H9 (cell line): ENCODE data around the gene ANGPTL3. TPM values are rescaled to one million over a fixed set of nuclear protein-coding genes. Genes with fewer than 3 reads are reported as not detected.

Source experiments
- DNase-seq: peaks from one replicate; pipeline ENCODE4 v3.0.0-alpha.2; 2017
- H2AFZ ChIP-seq: one replicate; pipeline ENCODE4 v1.6.1; 2013; ENCODE audit warnings: mild to moderate bottlenecking, low read length, control low read depth, moderate library complexity
- H2AK5ac ChIP-seq: 2 replicates; pipeline ENCODE4 v1.6.1; 2013; ENCODE audit warnings: low read length, control low read depth, mixed read lengths; ENCODE audit not compliant: insufficient read length
- H2BK120ac ChIP-seq: one replicate; pipeline ENCODE4 v1.6.1; 2013; ENCODE audit warnings: low read depth, mild to moderate bottlenecking, low read length, control low read depth, inconsistent platforms; ENCODE audit not compliant: poor library complexity, severe bottlenecking
- H2BK12ac ChIP-seq: 2 replicates; pipeline ENCODE4 v1.6.1; 2013; ENCODE audit warnings: low read length, control low read depth, mixed read lengths, low read depth; ENCODE audit not compliant: insufficient read length
- H2BK15ac ChIP-seq: 2 replicates; pipeline ENCODE4 v1.6.1; 2013; ENCODE audit warnings: low read depth, low read length, control low read depth
- H2BK20ac ChIP-seq: one replicate; pipeline ENCODE4 v1.6.1; 2013; ENCODE audit warnings: low read depth, mild to moderate bottlenecking, low read length, control low read depth, inconsistent platforms; ENCODE audit not compliant: poor library complexity, severe bottlenecking
- H2BK5ac ChIP-seq: 2 replicates; pipeline ENCODE4 v1.6.1; 2013; ENCODE audit warnings: low read length, control low read depth, mixed read lengths; ENCODE audit not compliant: insufficient read length
- H3K14ac ChIP-seq: 2 replicates; pipeline ENCODE4 v1.6.1; 2013; ENCODE audit warnings: low read length, control low read depth; ENCODE audit not compliant: insufficient read depth
- H3K18ac ChIP-seq: 2 replicates; pipeline ENCODE4 v1.6.1; 2013; ENCODE audit warnings: low read depth, mild to moderate bottlenecking, mixed read lengths, low read length, control low read depth; ENCODE audit not compliant: insufficient read length
- H3K23ac ChIP-seq: 2 replicates; pipeline ENCODE4 v1.6.1; 2013; ENCODE audit warnings: low read length, control low read depth, mixed read lengths, low read depth; ENCODE audit not compliant: insufficient read length
- H3K23me2 ChIP-seq: 2 replicates; pipeline ENCODE4 v1.6.1; 2013; ENCODE audit warnings: low read depth, mild to moderate bottlenecking, mixed read lengths, low read length, control low read depth; ENCODE audit not compliant: insufficient read length, poor library complexity, severe bottlenecking
- H3K27ac ChIP-seq: 2 replicates; pipeline ENCODE4 v1.5.1; 2013; ENCODE audit warnings: low read length, control low read depth, mixed read lengths, low read depth; ENCODE audit not compliant: insufficient read length
- H3K27me3 ChIP-seq: 2 replicates; pipeline ENCODE4 v1.6.1; 2013; ENCODE audit warnings: low read length, control low read depth, inconsistent platforms; ENCODE audit not compliant: insufficient read depth
- H3K4ac ChIP-seq: 2 replicates; pipeline ENCODE4 v1.6.1; 2013; ENCODE audit warnings: low read depth, mild to moderate bottlenecking, control low read depth, inconsistent platforms, low read length, moderate library complexity
- H3K4me1 ChIP-seq: 2 replicates; pipeline ENCODE4 v1.6.1; 2013; ENCODE audit warnings: low read length, control low read depth, inconsistent platforms; ENCODE audit not compliant: insufficient read depth
- H3K4me2 ChIP-seq: 2 replicates; pipeline ENCODE4 v1.6.1; 2013; ENCODE audit warnings: low read length, control low read depth, mixed read lengths; ENCODE audit not compliant: insufficient read length, insufficient read depth
- H3K56ac ChIP-seq: 2 replicates; pipeline ENCODE4 v1.6.1; 2013; ENCODE audit warnings: low read depth, mild to moderate bottlenecking, mixed read lengths, low read length, control low read depth; ENCODE audit not compliant: insufficient read length
- H3K79me1 ChIP-seq: 2 replicates; pipeline ENCODE4 v1.6.1; 2013; ENCODE audit warnings: low read depth, mild to moderate bottlenecking, moderate library complexity, low read length, control low read depth, inconsistent platforms; ENCODE audit not compliant: insufficient read depth, poor library complexity, severe bottlenecking
- H3K79me2 ChIP-seq: 2 replicates; pipeline ENCODE4 v1.6.1; 2013; ENCODE audit warnings: low read length, control low read depth, inconsistent platforms; ENCODE audit not compliant: insufficient read depth
- H3K9ac ChIP-seq: 2 replicates; pipeline ENCODE4 v1.6.1; 2013; ENCODE audit warnings: low read length, control low read depth, mixed read lengths; ENCODE audit not compliant: insufficient read length; ENCODE audit errors: extremely low read depth
- H3K9me3 ChIP-seq: one replicate; pipeline ENCODE4 v1.6.1; 2013; ENCODE audit warnings: low read depth, low read length, inconsistent platforms; ENCODE audit not compliant: control insufficient read depth
- H3T11ph ChIP-seq: one replicate; pipeline ENCODE4 v1.6.1; 2013; ENCODE audit warnings: mild to moderate bottlenecking, low read length, control low read depth, inconsistent platforms
- H4K20me1 ChIP-seq: one replicate; pipeline ENCODE4 v1.6.1; 2013; ENCODE audit not compliant: control insufficient read depth, insufficient read length, insufficient read depth
- H4K5ac ChIP-seq: 2 replicates; pipeline ENCODE4 v1.6.1; 2013; ENCODE audit warnings: low read depth, mild to moderate bottlenecking, mixed read lengths, low read length, control low read depth; ENCODE audit not compliant: insufficient read length
- H4K8ac ChIP-seq: replicated peaks from 2 replicates; pipeline ENCODE4 v1.6.1; 2013; ENCODE audit warnings: low read length, control low read depth, mixed read lengths, low read depth; ENCODE audit not compliant: insufficient read length
- H4K91ac ChIP-seq: 2 replicates; pipeline ENCODE4 v1.6.1; 2013; ENCODE audit warnings: low read depth, mild to moderate bottlenecking, moderate library complexity, mixed read lengths, low read length, control low read depth; ENCODE audit not compliant: insufficient read length
- H3K27ac Mint-ChIP-seq, 3 experiments: 2 replicates in 2 of 3; 3 replicates in 1 of 3; pipeline ENCODE4 v1.8.0; 2020 to 2021; ENCODE audit warnings: mixed read lengths in 3 of 3, mild to moderate bottlenecking in 1 of 3, moderate library complexity in 1 of 3
- H3K27me3 Mint-ChIP-seq: 2 replicates; pipeline ENCODE4 v1.8.0; 2021; ENCODE audit warnings: low read depth, mild to moderate bottlenecking, moderate library complexity, mixed read lengths
- H3K36me3 Mint-ChIP-seq, 3 experiments: 2 replicates in 2 of 3; 3 replicates in 1 of 3; pipeline ENCODE4 v1.8.0; 2020 to 2021; ENCODE audit warnings: low read depth in 3 of 3, mixed read lengths in 3 of 3; ENCODE audit not compliant: insufficient read depth in 1 of 3
- H3K4me1 Mint-ChIP-seq, 2 experiments: 2 replicates each; pipeline ENCODE4 v1.8.0; 2020; ENCODE audit warnings: mixed read lengths in 2 of 2
- H3K4me3 Mint-ChIP-seq, 2 experiments: 2 replicates in 1 of 2; 3 replicates in 1 of 2; pipeline ENCODE4 v1.8.0; 2020 to 2021; ENCODE audit warnings: mild to moderate bottlenecking in 2 of 2, mixed read lengths in 2 of 2, moderate library complexity in 1 of 2
- H3K9me3 Mint-ChIP-seq, 2 experiments: 2 replicates in 1 of 2; 3 replicates in 1 of 2; pipeline ENCODE4 v1.8.0; 2020; ENCODE audit warnings: mild to moderate bottlenecking in 2 of 2, mixed read lengths in 2 of 2, moderate library complexity in 1 of 2
- WGBS: extraction: QIAGEN DNeasy Blood & Tissue Kit; methylation state at CpG from one replicate; pipeline ENCODE4 v1.1.7; 2013; ENCODE audit warnings: missing lambda C conversion rate, low lambda C conversion rate, mixed read lengths; ENCODE audit not compliant: insufficient read length; ENCODE audit errors: extremely low coverage; 5-methylcytosine and 5-hydroxymethylcytosine counted together
- total RNA-seq: library from RNA; stranded (reverse); gene quantifications from 2 replicates; pipeline ENCODE4 v1.2.1, GENCODE V29; 2021
- TF ChIP-seq, protein P1 (sequence below): fragments of 200-600 bp; sonication (generic); conservative IDR thresholded peaks from 3 replicates; pipeline ENCODE4 v1.8.0; 2021; ENCODE audit warnings: antibody characterized with exemption, mild to moderate bottlenecking

Gene ANGPTL3
- total RNA-seq, 1 experiment from 2014 or later, result not detected

- Histone ChIP-seq H3K23me2 (no peaks in the 10 kb centered on the region), H3K56ac (no peak overlapping the region), H3K79me2 (no peaks in the 10 kb centered on the region), H3K23ac (no peak overlapping the region), H4K5ac (no peak overlapping the region), H3K9ac (no peak overlapping the region), H2BK120ac (no peak overlapping the region), H3T11ph (no peak overlapping the region), H3K79me1 (no peaks in the 10 kb centered on the region), H4K91ac (no peak overlapping the region), H3K4me2 (no peak overlapping the region), H4K20me1 (no peaks in the 10 kb centered on the region), H2BK12ac (no peak overlapping the region), H4K8ac (no peak overlapping the region), H3K27me3 (no peaks in the 10 kb centered on the region), H3K14ac (no peak overlapping the region), H3K9me3 (no peaks in the 10 kb centered on the region), H2AFZ (no peak overlapping the region), H3K27ac (no peak overlapping the region), H2AK5ac (no peak overlapping the region), H3K18ac (no peak overlapping the region), H2BK15ac (no peak overlapping the region), H2BK5ac (no peak overlapping the region), H3K4ac (no peak overlapping the region), H2BK20ac (no peak overlapping the region), H3K4me1 (no peaks in the 10 kb centered on the region)
- no peak overlapping the region for H3K4me3 Mint-ChIP-seq
- WGBS, result no CpG with 5 or more reads among the region's 4 CpGs
- H3K27me3 Mint-ChIP-seq, result no peaks in the 10 kb centered on the region
- no peak for DNase-seq
- H3K36me3 Mint-ChIP-seq, result no peaks in the 10 kb centered on the region; a peak in 2 of 7 replicates
- TF ChIP-seq, protein P1, sequence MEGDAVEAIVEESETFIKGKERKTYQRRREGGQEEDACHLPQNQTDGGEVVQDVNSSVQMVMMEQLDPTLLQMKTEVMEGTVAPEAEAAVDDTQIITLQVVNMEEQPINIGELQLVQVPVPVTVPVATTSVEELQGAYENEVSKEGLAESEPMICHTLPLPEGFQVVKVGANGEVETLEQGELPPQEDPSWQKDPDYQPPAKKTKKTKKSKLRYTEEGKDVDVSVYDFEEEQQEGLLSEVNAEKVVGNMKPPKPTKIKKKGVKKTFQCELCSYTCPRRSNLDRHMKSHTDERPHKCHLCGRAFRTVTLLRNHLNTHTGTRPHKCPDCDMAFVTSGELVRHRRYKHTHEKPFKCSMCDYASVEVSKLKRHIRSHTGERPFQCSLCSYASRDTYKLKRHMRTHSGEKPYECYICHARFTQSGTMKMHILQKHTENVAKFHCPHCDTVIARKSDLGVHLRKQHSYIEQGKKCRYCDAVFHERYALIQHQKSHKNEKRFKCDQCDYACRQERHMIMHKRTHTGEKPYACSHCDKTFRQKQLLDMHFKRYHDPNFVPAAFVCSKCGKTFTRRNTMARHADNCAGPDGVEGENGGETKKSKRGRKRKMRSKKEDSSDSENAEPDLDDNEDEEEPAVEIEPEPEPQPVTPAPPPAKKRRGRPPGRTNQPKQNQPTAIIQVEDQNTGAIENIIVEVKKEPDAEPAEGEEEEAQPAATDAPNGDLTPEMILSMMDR, result no peak
- no peaks in the 10 kb centered on the region; a peak in 1 of 5 replicates for H3K9me3 Mint-ChIP-seq
- no peak overlapping the region for H3K27ac Mint-ChIP-seq
- H3K4me1 Mint-ChIP-seq, result peaks cover 19% of the 10 kb centered on the region in 2 experiments
These were observed 6.9 kb upstream of the ANGPTL3 start for GRCh38 chr1:62590255-62590969.
